ENCODE data around the gene PRDX2. TPM values are rescaled to one million over a fixed set of nuclear protein-coding genes. Genes with fewer than 3 reads are reported as not detected.
A peak's percentile ranks its signal among the peaks of the same experiment; 100 is the strongest.

Gene PRDX2
- polyA plus RNA-seq, 3 donors: 40.0 to 71.5 (median 46.7) TPM

DNA sequence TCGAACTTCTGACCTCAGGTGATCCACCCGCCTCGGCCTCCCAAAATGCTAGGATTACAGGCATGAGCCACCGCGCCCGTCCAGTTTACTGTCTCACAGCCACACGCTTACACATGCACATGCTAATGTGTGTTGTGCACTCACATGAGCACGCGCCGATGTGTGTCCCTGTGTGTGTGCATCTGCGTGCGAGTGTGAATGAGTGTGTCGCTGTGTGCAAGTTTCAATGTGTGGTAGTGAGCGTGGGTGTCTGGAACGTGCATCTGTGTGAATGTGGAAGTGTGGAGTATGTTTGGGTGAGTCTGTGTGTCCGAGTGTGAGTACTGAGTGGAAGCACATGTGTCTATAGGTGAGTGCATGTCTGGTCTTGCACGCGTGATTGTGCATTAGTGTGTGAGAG is 40.9 kb upstream of the PRDX2 start:
- peaks cover 37 to 65% of the 10 kb centered on the region in 2 donors for H3K27me3 ChIP-seq (ENCODE audit: control insufficient read depth in 2 of 2, insufficient read depth in 2 of 2, low read length in 2 of 2)
- WGBS (ENCODE audit: insufficient coverage): 96% methylated on average over 18 of the region's 18 CpGs

GRCh38 chr19:12841094-12841493 is 39.5 kb upstream of the PRDX2 start:
- DNase-seq: no peak
- Histone ChIP-seq H3K9ac (ENCODE audit: insufficient read depth, low read length, poor library complexity, severe bottlenecking) (no peak overlapping the region), H3K27ac (ENCODE audit: low read depth in 1 of 2, low read length in 2 of 2) (no peak overlapping the region), H3K9me3 (replicated peaks in 1 of 2; ENCODE audit: control insufficient read depth in 1 of 2, insufficient read depth in 1 of 2, low read length in 2 of 2) (peaks cover 6 to 43% of the 10 kb centered on the region in 2 donors), H2AFZ (ENCODE audit: insufficient read depth, low read depth, low read length, poor library complexity, severe bottlenecking) (peak overlapping the region; percentile 59), H3K36me3 (replicated peaks in 1 of 2; ENCODE audit: control insufficient read depth in 1 of 2, insufficient read depth in 2 of 2, low read length in 2 of 2) (no peaks in the 10 kb centered on the region), H4K20me1 (ENCODE audit: insufficient read depth, low read length) (no peaks in the 10 kb centered on the region), H3K4me1 (ENCODE audit: control insufficient read depth in 1 of 2, insufficient read depth in 2 of 2, low read length in 2 of 2) (peaks cover 15 to 28% of the 10 kb centered on the region in 2 donors), H3K4me2 (replicated peaks; ENCODE audit: extremely low read depth, low read length, poor library complexity, severe bottlenecking) (peak overlapping the region; percentile 69), H3K79me2 (ENCODE audit: insufficient read depth, low read length) (no peaks in the 10 kb centered on the region), H3K27me3 (ENCODE audit: control insufficient read depth in 2 of 2, insufficient read depth in 2 of 2, low read length in 2 of 2) (peaks cover 49 to 68% of the 10 kb centered on the region in 2 donors), H3K4me3 (replicated peaks in 1 of 3; ENCODE audit: low read depth in 2 of 3, low read length in 3 of 3) (peak overlapping the region in 2 of 3 experiments; percentile 9 to 66)
- peaks cover 62 to 81% (median 71%) of the 10 kb centered on the region in 3 donors for H3K27me3 Mint-ChIP-seq (ENCODE audit: low read depth in 3 of 3)
- peaks cover 4 to 5% of the 10 kb centered on the region in 2 donors for H3K36me3 Mint-ChIP-seq
- WGBS (ENCODE audit: insufficient coverage): 4% methylated on average over 29 of the region's 29 CpGs
- peaks cover 22% of the 10 kb centered on the region for H3K4me1 Mint-ChIP-seq
- peak overlapping the region; percentile 47 to 85 for H3K4me3 Mint-ChIP-seq
- TF ChIP-seq, protein P1, sequence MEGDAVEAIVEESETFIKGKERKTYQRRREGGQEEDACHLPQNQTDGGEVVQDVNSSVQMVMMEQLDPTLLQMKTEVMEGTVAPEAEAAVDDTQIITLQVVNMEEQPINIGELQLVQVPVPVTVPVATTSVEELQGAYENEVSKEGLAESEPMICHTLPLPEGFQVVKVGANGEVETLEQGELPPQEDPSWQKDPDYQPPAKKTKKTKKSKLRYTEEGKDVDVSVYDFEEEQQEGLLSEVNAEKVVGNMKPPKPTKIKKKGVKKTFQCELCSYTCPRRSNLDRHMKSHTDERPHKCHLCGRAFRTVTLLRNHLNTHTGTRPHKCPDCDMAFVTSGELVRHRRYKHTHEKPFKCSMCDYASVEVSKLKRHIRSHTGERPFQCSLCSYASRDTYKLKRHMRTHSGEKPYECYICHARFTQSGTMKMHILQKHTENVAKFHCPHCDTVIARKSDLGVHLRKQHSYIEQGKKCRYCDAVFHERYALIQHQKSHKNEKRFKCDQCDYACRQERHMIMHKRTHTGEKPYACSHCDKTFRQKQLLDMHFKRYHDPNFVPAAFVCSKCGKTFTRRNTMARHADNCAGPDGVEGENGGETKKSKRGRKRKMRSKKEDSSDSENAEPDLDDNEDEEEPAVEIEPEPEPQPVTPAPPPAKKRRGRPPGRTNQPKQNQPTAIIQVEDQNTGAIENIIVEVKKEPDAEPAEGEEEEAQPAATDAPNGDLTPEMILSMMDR (IDR thresholded peaks at IDR 0.05): no peak
- intact Hi-C loops (cut with micrococcal nuclease): loop anchor here in 1 of 2 donors (5.0 kb wide), 1 partner anchor 34 kb away; the partner anchor contains the start of gene RNASEH2A
- peak overlapping the region in 2 of 7 donors; percentile 25 to 43 for H3K27ac Mint-ChIP-seq
- peaks cover 3 to 28% (median 21%) of the 10 kb centered on the region in 7 donors for H3K9me3 Mint-ChIP-seq

More for the DNA sequence above, 40.9 kb upstream of the PRDX2 start:
- Mint-ChIP-seq H3K36me3 (peaks cover 2 to 5% of the 10 kb centered on the region in 2 donors), H3K4me3 (peak overlapping the region in 1 of 2 donors; percentile 35), H3K27me3 (ENCODE audit: low read depth in 3 of 3) (peaks cover 61 to 80% (median 67%) of the 10 kb centered on the region in 3 donors), H3K4me1 (peaks cover 25% of the 10 kb centered on the region), H3K9me3 (peaks cover 3 to 22% (median 16%) of the 10 kb centered on the region in 7 donors), H3K27ac (no peak overlapping the region)
- Histone ChIP-seq H3K9ac (ENCODE audit: insufficient read depth, low read length, poor library complexity, severe bottlenecking) (no peak overlapping the region), H3K36me3 (replicated peaks in 1 of 2; ENCODE audit: control insufficient read depth in 1 of 2, insufficient read depth in 2 of 2, low read length in 2 of 2) (no peaks in the 10 kb centered on the region), H2AFZ (ENCODE audit: insufficient read depth, low read depth, low read length, poor library complexity, severe bottlenecking) (no peak overlapping the region), H4K20me1 (ENCODE audit: insufficient read depth, low read length) (no peaks in the 10 kb centered on the region), H3K4me3 (replicated peaks in 1 of 3; ENCODE audit: low read depth in 2 of 3, low read length in 3 of 3) (no peak overlapping the region), H3K9me3 (replicated peaks in 1 of 2; ENCODE audit: control insufficient read depth in 1 of 2, insufficient read depth in 1 of 2, low read length in 2 of 2) (peaks cover 6 to 31% of the 10 kb centered on the region in 2 donors), H3K79me2 (ENCODE audit: insufficient read depth, low read length) (no peaks in the 10 kb centered on the region), H3K4me2 (replicated peaks; ENCODE audit: extremely low read depth, low read length, poor library complexity, severe bottlenecking) (no peak overlapping the region), H3K4me1 (ENCODE audit: control insufficient read depth in 1 of 2, insufficient read depth in 2 of 2, low read length in 2 of 2) (peaks cover 22 to 30% of the 10 kb centered on the region in 2 donors), H3K27ac (ENCODE audit: low read depth in 1 of 2, low read length in 2 of 2) (no peak overlapping the region)
- TF ChIP-seq, protein P1 (IDR thresholded peaks at IDR 0.05): no peak
- intact Hi-C loops (cut with micrococcal nuclease): loop anchor here in 1 of 2 donors (5.0 kb wide), 1 partner anchor 35 kb away; the partner anchor contains the start of gene RNASEH2A
- DNase-seq: no peak

All from CD14-positive monocyte (primary cell).